Testis (tissue), 2 donors: ENCODE data around the gene NCAM2.

Source experiments
- CTCF ChIP-seq, 3 experiments: fragments of 450-650 bp in 2 of 3; fragments of 200-600 bp in 1 of 3; sonication (generic) in 1 of 3; IDR thresholded peaks; one replicate each; pipeline ENCODE4 v1.5.1; 2016 to 2019; ENCODE audit warnings: antibody characterized with exemption in 3 of 3, mild to moderate bottlenecking in 2 of 3, moderate library complexity in 1 of 3
- POLR2A ChIP-seq: fragments of 450-650 bp; IDR thresholded peaks from one replicate; pipeline ENCODE4 v1.6.1; 2017; ENCODE audit warnings: antibody characterized with exemption, mild to moderate bottlenecking, moderate library complexity

DNA sequence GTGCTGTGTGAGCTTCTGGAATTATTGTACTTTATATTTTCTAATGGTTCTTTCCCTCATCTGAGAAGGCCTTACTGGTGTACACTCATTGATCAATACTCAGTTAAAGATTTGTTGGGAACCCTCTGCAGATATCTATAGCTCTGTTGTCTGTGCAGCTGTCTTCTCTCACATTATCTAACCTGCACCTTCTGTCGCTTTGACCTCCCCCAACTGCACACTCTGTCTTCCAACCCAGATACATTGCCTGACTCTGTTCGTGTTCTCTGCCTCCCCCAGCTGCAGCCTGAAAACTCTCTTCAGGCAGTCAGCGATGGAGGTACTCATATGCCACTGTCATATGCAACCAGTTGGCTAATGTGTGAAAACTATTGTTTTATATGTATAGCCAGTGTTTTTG, 334.3 kb downstream of the NCAM2 start:
- TF ChIP-seq CTCF (IDR thresholded peaks at IDR 0.05) (no peak), POLR2A (no peak)
